H1 (cell line): ENCODE measurements around the gene PIP5K1B.

Experiments
- BRCA1 ChIP-seq: IDR thresholded peaks from 2 replicates; pipeline ENCODE4 v1.6.1; 2012; ENCODE audit warnings: low read depth, low read length, improper control_type of control experiment
- CHD2 ChIP-seq: IDR thresholded peaks from 2 replicates; pipeline ENCODE4 v1.6.1; 2012; ENCODE audit warnings: low read length, improper control_type of control experiment
- CREB1 ChIP-seq: IDR thresholded peaks from 2 replicates; pipeline ENCODE4 v1.6.1; 2012; ENCODE audit warnings: inconsistent platforms
- JUND ChIP-seq: IDR thresholded peaks from 2 replicates; pipeline ENCODE4 v1.6.1; 2011; ENCODE audit warnings: mild to moderate bottlenecking, improper control_type of control experiment, low read length
- POLR2A ChIP-seq, 2 experiments: IDR thresholded peaks; 1 replicate in 1 of 2; 2 replicates in 1 of 2; pipeline ENCODE4 v1.6.1; 2011; ENCODE audit warnings: low read depth in 2 of 2, low read length in 2 of 2, mild to moderate bottlenecking in 2 of 2; ENCODE audit errors: control extremely low read depth in 1 of 2
- RAD21 ChIP-seq, 2 experiments: IDR thresholded peaks in 1 of 2; conservative IDR thresholded peaks in 1 of 2; 2 replicates each; pipeline ENCODE4 v1.6.1; 2011; ENCODE audit warnings: low read depth in 2 of 2, low read length in 2 of 2, improper control_type of control experiment in 1 of 2, inconsistent platforms in 1 of 2, mild to moderate bottlenecking in 1 of 2, moderate library complexity in 1 of 2
- SP2 ChIP-seq: IDR thresholded peaks from 2 replicates; pipeline ENCODE4 v1.6.1; 2012; ENCODE audit warnings: mild to moderate bottlenecking, low read length, inconsistent platforms
- TAF1 ChIP-seq: IDR thresholded peaks from 2 replicates; pipeline ENCODE4 v1.6.1; 2011; ENCODE audit warnings: mild to moderate bottlenecking, low read depth, low read length
- TCF12 ChIP-seq: IDR thresholded peaks from 2 replicates; pipeline ENCODE4 v1.6.1; 2011; ENCODE audit warnings: low read depth, mild to moderate bottlenecking, low read length
- TF ChIP-seq, protein P1 (sequence below), 3 experiments: IDR thresholded peaks; 1 replicate in 2 of 3; 2 replicates in 1 of 3; pipeline versions ENCODE4 v1.5.1 to v1.6.1; 2011; ENCODE audit warnings: low read length in 3 of 3, mild to moderate bottlenecking in 3 of 3, inconsistent platforms in 2 of 3, low read depth in 1 of 3, moderate library complexity in 1 of 3; ENCODE audit not compliant: insufficient read depth in 1 of 3; ENCODE audit errors: control extremely low read depth in 1 of 3
- TF ChIP-seq, protein P2 (sequence below): IDR thresholded peaks from 2 replicates; pipeline ENCODE4 v1.6.1; 2012; ENCODE audit warnings: low read length, inconsistent platforms

DNA sequence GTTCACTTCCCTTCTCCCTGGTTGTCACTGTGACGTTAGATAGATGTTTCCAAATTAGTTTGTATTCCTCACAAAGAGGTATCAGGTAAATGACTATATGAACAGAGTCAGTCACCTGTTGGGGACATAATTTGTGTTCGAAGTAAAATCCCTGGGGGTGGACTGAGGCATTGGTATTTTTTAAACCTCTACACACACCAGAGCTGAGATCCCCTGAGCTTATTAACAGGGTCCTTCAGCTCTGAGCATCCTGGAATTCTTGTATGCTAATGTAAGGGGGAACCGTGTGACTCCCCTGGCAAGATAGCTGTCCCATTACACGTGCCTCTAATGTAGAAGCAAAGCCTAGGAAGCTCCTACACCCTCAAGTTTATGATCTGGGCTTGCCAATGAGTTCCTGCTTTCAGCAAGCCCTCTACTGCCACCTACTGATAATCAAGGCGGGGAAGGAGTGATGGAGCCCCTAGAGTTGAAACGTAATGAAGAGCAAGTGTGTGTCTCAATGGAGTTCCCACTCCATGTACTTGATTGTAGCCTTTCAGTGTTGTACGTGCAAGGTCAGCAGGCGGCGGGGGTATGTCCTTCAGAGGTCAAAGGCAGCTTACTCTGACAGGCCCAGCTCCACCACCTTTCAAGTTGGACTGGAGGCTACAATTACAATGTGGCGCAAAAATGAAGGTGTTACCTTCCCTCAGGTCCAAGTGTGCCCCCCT is 294.5 kb downstream of the PIP5K1B start:
- TF ChIP-seq, protein P1, sequence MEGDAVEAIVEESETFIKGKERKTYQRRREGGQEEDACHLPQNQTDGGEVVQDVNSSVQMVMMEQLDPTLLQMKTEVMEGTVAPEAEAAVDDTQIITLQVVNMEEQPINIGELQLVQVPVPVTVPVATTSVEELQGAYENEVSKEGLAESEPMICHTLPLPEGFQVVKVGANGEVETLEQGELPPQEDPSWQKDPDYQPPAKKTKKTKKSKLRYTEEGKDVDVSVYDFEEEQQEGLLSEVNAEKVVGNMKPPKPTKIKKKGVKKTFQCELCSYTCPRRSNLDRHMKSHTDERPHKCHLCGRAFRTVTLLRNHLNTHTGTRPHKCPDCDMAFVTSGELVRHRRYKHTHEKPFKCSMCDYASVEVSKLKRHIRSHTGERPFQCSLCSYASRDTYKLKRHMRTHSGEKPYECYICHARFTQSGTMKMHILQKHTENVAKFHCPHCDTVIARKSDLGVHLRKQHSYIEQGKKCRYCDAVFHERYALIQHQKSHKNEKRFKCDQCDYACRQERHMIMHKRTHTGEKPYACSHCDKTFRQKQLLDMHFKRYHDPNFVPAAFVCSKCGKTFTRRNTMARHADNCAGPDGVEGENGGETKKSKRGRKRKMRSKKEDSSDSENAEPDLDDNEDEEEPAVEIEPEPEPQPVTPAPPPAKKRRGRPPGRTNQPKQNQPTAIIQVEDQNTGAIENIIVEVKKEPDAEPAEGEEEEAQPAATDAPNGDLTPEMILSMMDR (IDR thresholded peaks at IDR 0.05; ENCODE audit: control extremely low read depth in 1 of 3, insufficient read depth in 1 of 3, low read depth in 1 of 3, low read length in 3 of 3) = peak; percentile 42 to 99 (median 97)
- TF ChIP-seq CREB1 = 0 out of 2 replicates have a peak, but pooled peaks have one; percentile 35
- TF ChIP-seq CHD2 = no peak
- no peak for TF ChIP-seq TCF12
- TF ChIP-seq, protein P2, sequence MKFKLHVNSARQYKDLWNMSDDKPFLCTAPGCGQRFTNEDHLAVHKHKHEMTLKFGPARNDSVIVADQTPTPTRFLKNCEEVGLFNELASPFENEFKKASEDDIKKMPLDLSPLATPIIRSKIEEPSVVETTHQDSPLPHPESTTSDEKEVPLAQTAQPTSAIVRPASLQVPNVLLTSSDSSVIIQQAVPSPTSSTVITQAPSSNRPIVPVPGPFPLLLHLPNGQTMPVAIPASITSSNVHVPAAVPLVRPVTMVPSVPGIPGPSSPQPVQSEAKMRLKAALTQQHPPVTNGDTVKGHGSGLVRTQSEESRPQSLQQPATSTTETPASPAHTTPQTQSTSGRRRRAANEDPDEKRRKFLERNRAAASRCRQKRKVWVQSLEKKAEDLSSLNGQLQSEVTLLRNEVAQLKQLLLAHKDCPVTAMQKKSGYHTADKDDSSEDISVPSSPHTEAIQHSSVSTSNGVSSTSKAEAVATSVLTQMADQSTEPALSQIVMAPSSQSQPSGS = no peak
- no peak for TF ChIP-seq POLR2A (IDR thresholded peaks at IDR 0.05; ENCODE audit: control extremely low read depth in 1 of 2, low read depth in 2 of 2, low read length in 2 of 2)
- peak; percentile 99 for TF ChIP-seq RAD21 (IDR thresholded peaks at IDR 0.05 in 1 of 2, conservative IDR thresholded peaks at IDR 0.05 in 1 of 2; ENCODE audit: low read depth in 2 of 2, low read length in 2 of 2)
- TF ChIP-seq JUND = no peak
- no peak for TF ChIP-seq SP2
- no peak for TF ChIP-seq TAF1
- no peak for TF ChIP-seq BRCA1
